CD14-positive monocyte (primary cell): ENCODE measurements around the gene TREX2. TPM values are rescaled to one million over a fixed set of nuclear protein-coding genes. Genes with fewer than 3 reads are reported as not detected.

Experiments used
- DNase-seq, 3 donors: peaks; one replicate each; pipeline ENCODE4 v3.0.0-alpha.2; 2011 to 2022
- H2AFZ ChIP-seq: 2 replicates; pipeline ENCODE4 v1.6.0; 2012; ENCODE audit warnings: mild to moderate bottlenecking, low read depth, low read length, inconsistent platforms; ENCODE audit not compliant: insufficient read depth, poor library complexity, severe bottlenecking
- H3K27ac ChIP-seq, 2 donors: 1 replicate in 1 of 2; 2 replicates in 1 of 2; pipeline ENCODE4 v1.5.1; 2012 to 2013; ENCODE audit warnings: low read length in 2 of 2, control low read depth in 1 of 2, inconsistent platforms in 1 of 2, low read depth in 1 of 2, mild to moderate bottlenecking in 1 of 2
- H3K27me3 ChIP-seq, 2 donors: one replicate each; pipeline versions ENCODE4 v1.6.0 to v1.6.1; 2011 to 2013; ENCODE audit warnings: low read length in 2 of 2; ENCODE audit not compliant: control insufficient read depth in 2 of 2, insufficient read depth in 2 of 2
- H3K36me3 ChIP-seq, 2 donors: replicated peaks in 1 of 2; 1 replicate in 1 of 2; 2 replicates in 1 of 2; pipeline versions ENCODE4 v1.5.1 to v1.6.1; 2012 to 2013; ENCODE audit warnings: low read length in 2 of 2, control low read depth in 1 of 2, inconsistent platforms in 1 of 2, mild to moderate bottlenecking in 1 of 2; ENCODE audit not compliant: insufficient read depth in 2 of 2, control insufficient read depth in 1 of 2
- H3K4me1 ChIP-seq, 2 donors: 1 replicate in 1 of 2; 2 replicates in 1 of 2; pipeline versions ENCODE4 v1.5.1 to v1.6.1; 2012 to 2013; ENCODE audit warnings: low read length in 2 of 2, control low read depth in 1 of 2, inconsistent platforms in 1 of 2, mild to moderate bottlenecking in 1 of 2, moderate library complexity in 1 of 2; ENCODE audit not compliant: insufficient read depth in 2 of 2, control insufficient read depth in 1 of 2
- H3K4me2 ChIP-seq: replicated peaks from 2 replicates; pipeline ENCODE3; 2012; ENCODE audit warnings: low read length, moderate library complexity, mild to moderate bottlenecking; ENCODE audit not compliant: poor library complexity, severe bottlenecking; ENCODE audit errors: extremely low read depth
- H3K4me3 ChIP-seq, 3 experiments: fragments of 200-600 bp in 1 of 3; sonication (generic) in 1 of 3; replicated peaks in 1 of 3; 1 replicate in 2 of 3; 2 replicates in 1 of 3; pipeline ENCODE4 v1.5.1; 2011 to 2013; ENCODE audit warnings: low read length in 3 of 3, mild to moderate bottlenecking in 3 of 3, control low read depth in 2 of 3, low read depth in 2 of 3, inconsistent platforms in 1 of 3, moderate library complexity in 1 of 3
- H3K79me2 ChIP-seq: 2 replicates; pipeline ENCODE4 v1.6.0; 2012; ENCODE audit warnings: mild to moderate bottlenecking, control low read depth, inconsistent platforms, low read length, moderate library complexity; ENCODE audit not compliant: insufficient read depth
- H3K9ac ChIP-seq: 2 replicates; pipeline ENCODE4 v1.6.0; 2017; ENCODE audit warnings: low read length, mild to moderate bottlenecking; ENCODE audit not compliant: insufficient read depth, poor library complexity, severe bottlenecking
- H3K9me3 ChIP-seq, 2 donors: replicated peaks in 1 of 2; 1 replicate in 1 of 2; 2 replicates in 1 of 2; pipeline versions ENCODE4 v1.5.1 to v1.6.1; 2012 to 2013; ENCODE audit warnings: low read length in 2 of 2, control low read depth in 1 of 2; ENCODE audit not compliant: control insufficient read depth in 1 of 2, insufficient read depth in 1 of 2
- H4K20me1 ChIP-seq: 2 replicates; pipeline ENCODE4 v1.6.0; 2012; ENCODE audit warnings: mild to moderate bottlenecking, low read length, control low read depth, moderate library complexity; ENCODE audit not compliant: insufficient read depth
- H3K27ac Mint-ChIP-seq, 7 donors: one replicate each; pipeline ENCODE4 v1.8.0; 2020; ENCODE audit warnings: mild to moderate bottlenecking in 7 of 7, mixed read lengths in 7 of 7, moderate library complexity in 6 of 7, inconsistent platforms in 2 of 7
- H3K27me3 Mint-ChIP-seq, 3 donors: one replicate each; pipeline ENCODE4 v1.8.0; 2021 to 2022; ENCODE audit warnings: low read depth in 3 of 3, mild to moderate bottlenecking in 3 of 3, mixed read lengths in 3 of 3, moderate library complexity in 3 of 3, inconsistent platforms in 1 of 3
- H3K36me3 Mint-ChIP-seq, 2 donors: one replicate each; pipeline ENCODE4 v1.8.0; 2020; ENCODE audit warnings: mixed read lengths in 2 of 2, inconsistent platforms in 1 of 2, mild to moderate bottlenecking in 1 of 2
- H3K4me1 Mint-ChIP-seq: one replicate; pipeline ENCODE4 v1.8.0; 2020; ENCODE audit warnings: mild to moderate bottlenecking, mixed read lengths
- H3K4me3 Mint-ChIP-seq, 2 donors: one replicate each; pipeline ENCODE4 v1.8.0; 2020; ENCODE audit warnings: mild to moderate bottlenecking in 2 of 2, mixed read lengths in 2 of 2, moderate library complexity in 1 of 2
- H3K9me3 Mint-ChIP-seq, 7 donors: one replicate each; pipeline ENCODE4 v1.8.0; 2020 to 2022; ENCODE audit warnings: mixed read lengths in 7 of 7, mild to moderate bottlenecking in 6 of 7, moderate library complexity in 6 of 7, inconsistent platforms in 2 of 7
- CTCF ChIP-seq: fragments of 200-600 bp; IDR thresholded peaks from one replicate; pipeline ENCODE4 v1.8.0; 2022; ENCODE audit warnings: antibody characterized with exemption, mild to moderate bottlenecking
- WGBS: methylation state at CpG from one replicate; pipeline ENCODE4 v1.1.5; 2013; ENCODE audit warnings: missing lambda C conversion rate; ENCODE audit not compliant: insufficient coverage; 5-methylcytosine and 5-hydroxymethylcytosine counted together
- intact Hi-C, 2 donors: fragments of 100-400 bp; cut with micrococcal nuclease; formaldehyde crosslinking; loops; one replicate each; pipeline versions ENCODE4 v1.15.0 to v1.15.1; 2023
- polyA plus RNA-seq, 3 donors: library from polyadenylated mRNA; depleted of rRNA in 1 of 3; unstranded in 2 of 3; stranded (reverse) in 1 of 3; fragments of 300-500 nt in 2 of 3; fragments of >200 nt in 1 of 3; fragmentation: Illumina TruSeq in 2 of 3; gene quantifications; 1 replicate in 2 of 3; 2 replicates in 1 of 3; pipeline ENCODE4 v1.2.3, GENCODE V29; 2012 to 2021

Gene TREX2
- polyA plus RNA-seq, 3 donors: 1.5 TPM; not detected in 2

GRCh38 chrX:153456704-153457103 lies 10.8 kb upstream of the TREX2 start:
- Histone ChIP-seq H3K27ac (no peak overlapping the region), H3K27me3 (no peaks in the 10 kb centered on the region), H3K4me2 (no peak overlapping the region), H3K9me3 (no peaks in the 10 kb centered on the region), H3K4me3 (no peak overlapping the region), H2AFZ (no peak overlapping the region), H3K36me3 (peaks cover 48 to 57% of the 10 kb centered on the region in 2 donors), H3K4me1 (no peaks in the 10 kb centered on the region), H4K20me1 (no peaks in the 10 kb centered on the region), H3K79me2 (no peaks in the 10 kb centered on the region), H3K9ac (no peak overlapping the region)
- Mint-ChIP-seq H3K27me3 (peaks cover 0 to 7% (median 0%) of the 10 kb centered on the region in 3 donors), H3K4me1 (no peaks in the 10 kb centered on the region), H3K4me3 (no peak overlapping the region), H3K36me3 (peaks cover 31 to 59% of the 10 kb centered on the region in 2 donors), H3K9me3 (no peaks in the 10 kb centered on the region), H3K27ac (no peak overlapping the region)
- DNase-seq: no peak
- intact Hi-C loops: no loop called here
- WGBS: 93% methylated on average over 3 of the region's 9 CpGs
- TF ChIP-seq CTCF: no peak

- DNase-seq: no peak
- no peak overlapping the region for H3K4me3 Mint-ChIP-seq
- Histone ChIP-seq H3K79me2 (no peaks in the 10 kb centered on the region), H3K4me1 (no peaks in the 10 kb centered on the region), H4K20me1 (no peaks in the 10 kb centered on the region), H3K4me2 (no peak overlapping the region), H3K9me3 (no peaks in the 10 kb centered on the region), H3K27ac (no peak overlapping the region), H3K9ac (no peak overlapping the region), H3K36me3 (peaks cover 54 to 59% of the 10 kb centered on the region in 2 donors), H3K4me3 (no peak overlapping the region), H2AFZ (no peak overlapping the region), H3K27me3 (no peaks in the 10 kb centered on the region)
- 100% methylated on average over 1 of the region's 12 CpGs for WGBS
- no peak overlapping the region for H3K27ac Mint-ChIP-seq
- intact Hi-C loops: no loop called here
- no peaks in the 10 kb centered on the region for H3K4me1 Mint-ChIP-seq
- H3K36me3 Mint-ChIP-seq: peaks cover 34 to 59% of the 10 kb centered on the region in 2 donors
- no peak for TF ChIP-seq CTCF
- peaks cover 0 to 6% (median 0%) of the 10 kb centered on the region in 3 donors for H3K27me3 Mint-ChIP-seq
- no peaks in the 10 kb centered on the region for H3K9me3 Mint-ChIP-seq
Observed at GRCh38 chrX:153456161-153456560, 10.3 kb upstream of the TREX2 start.
